ENCODE results near the gene PXYLP1.

DNA sequence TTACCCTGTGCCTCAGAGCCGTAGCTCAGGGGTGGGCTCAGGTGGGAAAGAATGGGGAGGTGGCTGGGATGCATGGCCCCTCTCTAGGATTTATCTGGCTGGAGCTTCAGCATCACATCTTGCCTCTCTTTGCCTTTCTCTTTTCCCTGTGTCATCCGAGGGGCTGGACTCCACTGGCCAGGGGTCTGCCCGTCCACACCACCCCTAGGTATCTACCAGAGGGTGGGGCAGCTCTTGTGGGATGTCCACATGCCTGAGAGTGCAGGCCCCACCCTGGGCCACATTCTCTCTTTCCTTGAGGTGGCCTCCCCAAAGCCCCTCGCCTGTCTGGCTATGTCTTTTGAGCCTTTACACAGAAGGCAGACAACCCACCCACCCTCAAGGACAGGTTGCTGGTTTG lies 37.2 kb downstream of the PXYLP1 start:
- TF ChIP-seq TAF1 (IDR thresholded peaks at IDR 0.05; ENCODE audit: low read depth) (no peak), EP300 (IDR thresholded peaks at IDR 0.05; ENCODE audit: borderline replicate concordance) (no peak), CREB1 (IDR thresholded peaks at IDR 0.05; ENCODE audit: low read depth) (no peak), MAX (IDR thresholded peaks at IDR 0.05) (no peak), ZBTB7A (IDR thresholded peaks at IDR 0.05; ENCODE audit: low read depth) (no peak), EGR1 (IDR thresholded peaks at IDR 0.05) (no peak), NFIC (IDR thresholded peaks at IDR 0.05) (no peak), RAD21 (IDR thresholded peaks at IDR 0.05; ENCODE audit: low read depth) (no peak), CEBPB (IDR thresholded peaks at IDR 0.05) (no peak), TEAD4 (IDR thresholded peaks at IDR 0.05) (no peak)
- TF ChIP-seq, protein P1, sequence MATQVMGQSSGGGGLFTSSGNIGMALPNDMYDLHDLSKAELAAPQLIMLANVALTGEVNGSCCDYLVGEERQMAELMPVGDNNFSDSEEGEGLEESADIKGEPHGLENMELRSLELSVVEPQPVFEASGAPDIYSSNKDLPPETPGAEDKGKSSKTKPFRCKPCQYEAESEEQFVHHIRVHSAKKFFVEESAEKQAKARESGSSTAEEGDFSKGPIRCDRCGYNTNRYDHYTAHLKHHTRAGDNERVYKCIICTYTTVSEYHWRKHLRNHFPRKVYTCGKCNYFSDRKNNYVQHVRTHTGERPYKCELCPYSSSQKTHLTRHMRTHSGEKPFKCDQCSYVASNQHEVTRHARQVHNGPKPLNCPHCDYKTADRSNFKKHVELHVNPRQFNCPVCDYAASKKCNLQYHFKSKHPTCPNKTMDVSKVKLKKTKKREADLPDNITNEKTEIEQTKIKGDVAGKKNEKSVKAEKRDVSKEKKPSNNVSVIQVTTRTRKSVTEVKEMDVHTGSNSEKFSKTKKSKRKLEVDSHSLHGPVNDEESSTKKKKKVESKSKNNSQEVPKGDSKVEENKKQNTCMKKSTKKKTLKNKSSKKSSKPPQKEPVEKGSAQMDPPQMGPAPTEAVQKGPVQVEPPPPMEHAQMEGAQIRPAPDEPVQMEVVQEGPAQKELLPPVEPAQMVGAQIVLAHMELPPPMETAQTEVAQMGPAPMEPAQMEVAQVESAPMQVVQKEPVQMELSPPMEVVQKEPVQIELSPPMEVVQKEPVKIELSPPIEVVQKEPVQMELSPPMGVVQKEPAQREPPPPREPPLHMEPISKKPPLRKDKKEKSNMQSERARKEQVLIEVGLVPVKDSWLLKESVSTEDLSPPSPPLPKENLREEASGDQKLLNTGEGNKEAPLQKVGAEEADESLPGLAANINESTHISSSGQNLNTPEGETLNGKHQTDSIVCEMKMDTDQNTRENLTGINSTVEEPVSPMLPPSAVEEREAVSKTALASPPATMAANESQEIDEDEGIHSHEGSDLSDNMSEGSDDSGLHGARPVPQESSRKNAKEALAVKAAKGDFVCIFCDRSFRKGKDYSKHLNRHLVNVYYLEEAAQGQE (IDR thresholded peaks at IDR 0.05; ENCODE audit: low read depth) = no peak
